A549 (cell line): Measurements from ENCODE around the gene THTPA.

ENCODE experiments used
- BCL3 ChIP-seq: fragments of >200 bp; sonication (Bioruptor Twin); formaldehyde crosslinking; IDR thresholded peaks from 3 replicates; pipeline ENCODE4 v1.6.1; 2016
- NPAS2 ChIP-seq: fragments of 250-450 bp; sonication (Bioruptor Pico); IDR thresholded peaks from 2 replicates; pipeline ENCODE4 v1.8.0; 2022; ENCODE audit warnings: mild to moderate bottlenecking, moderate library complexity, borderline replicate concordance
- POLR2A ChIP-seq: IDR thresholded peaks from 2 replicates; pipeline ENCODE4 v1.6.1; 2012; ENCODE audit warnings: mild to moderate bottlenecking, low read length
- RARB ChIP-seq: fragments of 250-450 bp; sonication (Bioruptor Pico); IDR thresholded peaks from 2 replicates; pipeline ENCODE4 v1.8.0; 2021; ENCODE audit warnings: mild to moderate bottlenecking, moderate library complexity
- RFX5 ChIP-seq: fragments of 450-650 bp; IDR thresholded peaks from 2 replicates; pipeline ENCODE4 v1.7.1; 2014; ENCODE audit warnings: antibody characterized with exemption, mild to moderate bottlenecking, moderate library complexity
- USF2 ChIP-seq: fragments of 450-650 bp; IDR thresholded peaks from 2 replicates; pipeline ENCODE4 v1.6.1; 2014; ENCODE audit warnings: antibody characterized with exemption
- ZNF302 ChIP-seq: fragments of 250-450 bp; sonication (Bioruptor Pico); IDR thresholded peaks from 2 replicates; pipeline ENCODE4 v1.9.0; 2021; ENCODE audit warnings: inconsistent platforms, mild to moderate bottlenecking, moderate library complexity
- TF ChIP-seq, protein P1 (sequence below): fragments of 250-450 bp; sonication (Bioruptor Pico); IDR thresholded peaks from 2 replicates; pipeline ENCODE4 v1.5.0; 2021; ENCODE audit warnings: mild to moderate bottlenecking, moderate library complexity, borderline replicate concordance
- TF ChIP-seq, protein P2 (sequence below): fragments of >200 bp; sonication (Bioruptor Twin); formaldehyde crosslinking; IDR thresholded peaks from 3 replicates; pipeline ENCODE4 v1.5.1; 2016
- TF ChIP-seq, protein P3 (sequence below): fragments of 200-600 bp; sonication (generic); IDR thresholded peaks from 2 replicates; pipeline ENCODE4 v1.6.1; 2016; ENCODE audit warnings: antibody characterized with exemption, mild to moderate bottlenecking, moderate library complexity

GRCh38 chr14:23536494-23536893 lies 19.6 kb upstream of the THTPA start:
- TF ChIP-seq BCL3 = no peak
- TF ChIP-seq, protein P1, sequence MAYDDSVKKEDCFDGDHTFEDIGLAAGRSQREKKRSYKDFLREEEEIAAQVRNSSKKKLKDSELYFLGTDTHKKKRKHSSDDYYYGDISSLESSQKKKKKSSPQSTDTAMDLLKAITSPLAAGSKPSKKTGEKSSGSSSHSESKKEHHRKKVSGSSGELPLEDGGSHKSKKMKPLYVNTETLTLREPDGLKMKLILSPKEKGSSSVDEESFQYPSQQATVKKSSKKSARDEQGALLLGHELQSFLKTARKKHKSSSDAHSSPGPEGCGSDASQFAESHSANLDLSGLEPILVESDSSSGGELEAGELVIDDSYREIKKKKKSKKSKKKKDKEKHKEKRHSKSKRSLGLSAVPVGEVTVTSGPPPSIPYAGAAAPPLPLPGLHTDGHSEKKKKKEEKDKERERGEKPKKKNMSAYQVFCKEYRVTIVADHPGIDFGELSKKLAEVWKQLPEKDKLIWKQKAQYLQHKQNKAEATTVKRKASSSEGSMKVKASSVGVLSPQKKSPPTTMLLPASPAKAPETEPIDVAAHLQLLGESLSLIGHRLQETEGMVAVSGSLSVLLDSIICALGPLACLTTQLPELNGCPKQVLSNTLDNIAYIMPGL (CRISPR knock-in tag) = no peak
- TF ChIP-seq, protein P2, sequence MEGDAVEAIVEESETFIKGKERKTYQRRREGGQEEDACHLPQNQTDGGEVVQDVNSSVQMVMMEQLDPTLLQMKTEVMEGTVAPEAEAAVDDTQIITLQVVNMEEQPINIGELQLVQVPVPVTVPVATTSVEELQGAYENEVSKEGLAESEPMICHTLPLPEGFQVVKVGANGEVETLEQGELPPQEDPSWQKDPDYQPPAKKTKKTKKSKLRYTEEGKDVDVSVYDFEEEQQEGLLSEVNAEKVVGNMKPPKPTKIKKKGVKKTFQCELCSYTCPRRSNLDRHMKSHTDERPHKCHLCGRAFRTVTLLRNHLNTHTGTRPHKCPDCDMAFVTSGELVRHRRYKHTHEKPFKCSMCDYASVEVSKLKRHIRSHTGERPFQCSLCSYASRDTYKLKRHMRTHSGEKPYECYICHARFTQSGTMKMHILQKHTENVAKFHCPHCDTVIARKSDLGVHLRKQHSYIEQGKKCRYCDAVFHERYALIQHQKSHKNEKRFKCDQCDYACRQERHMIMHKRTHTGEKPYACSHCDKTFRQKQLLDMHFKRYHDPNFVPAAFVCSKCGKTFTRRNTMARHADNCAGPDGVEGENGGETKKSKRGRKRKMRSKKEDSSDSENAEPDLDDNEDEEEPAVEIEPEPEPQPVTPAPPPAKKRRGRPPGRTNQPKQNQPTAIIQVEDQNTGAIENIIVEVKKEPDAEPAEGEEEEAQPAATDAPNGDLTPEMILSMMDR = no peak
- TF ChIP-seq POLR2A = no peak
- TF ChIP-seq RFX5 = no peak
- TF ChIP-seq USF2 = no peak
- no peak for TF ChIP-seq RARB (CRISPR knock-in tag)
- TF ChIP-seq, protein P3, sequence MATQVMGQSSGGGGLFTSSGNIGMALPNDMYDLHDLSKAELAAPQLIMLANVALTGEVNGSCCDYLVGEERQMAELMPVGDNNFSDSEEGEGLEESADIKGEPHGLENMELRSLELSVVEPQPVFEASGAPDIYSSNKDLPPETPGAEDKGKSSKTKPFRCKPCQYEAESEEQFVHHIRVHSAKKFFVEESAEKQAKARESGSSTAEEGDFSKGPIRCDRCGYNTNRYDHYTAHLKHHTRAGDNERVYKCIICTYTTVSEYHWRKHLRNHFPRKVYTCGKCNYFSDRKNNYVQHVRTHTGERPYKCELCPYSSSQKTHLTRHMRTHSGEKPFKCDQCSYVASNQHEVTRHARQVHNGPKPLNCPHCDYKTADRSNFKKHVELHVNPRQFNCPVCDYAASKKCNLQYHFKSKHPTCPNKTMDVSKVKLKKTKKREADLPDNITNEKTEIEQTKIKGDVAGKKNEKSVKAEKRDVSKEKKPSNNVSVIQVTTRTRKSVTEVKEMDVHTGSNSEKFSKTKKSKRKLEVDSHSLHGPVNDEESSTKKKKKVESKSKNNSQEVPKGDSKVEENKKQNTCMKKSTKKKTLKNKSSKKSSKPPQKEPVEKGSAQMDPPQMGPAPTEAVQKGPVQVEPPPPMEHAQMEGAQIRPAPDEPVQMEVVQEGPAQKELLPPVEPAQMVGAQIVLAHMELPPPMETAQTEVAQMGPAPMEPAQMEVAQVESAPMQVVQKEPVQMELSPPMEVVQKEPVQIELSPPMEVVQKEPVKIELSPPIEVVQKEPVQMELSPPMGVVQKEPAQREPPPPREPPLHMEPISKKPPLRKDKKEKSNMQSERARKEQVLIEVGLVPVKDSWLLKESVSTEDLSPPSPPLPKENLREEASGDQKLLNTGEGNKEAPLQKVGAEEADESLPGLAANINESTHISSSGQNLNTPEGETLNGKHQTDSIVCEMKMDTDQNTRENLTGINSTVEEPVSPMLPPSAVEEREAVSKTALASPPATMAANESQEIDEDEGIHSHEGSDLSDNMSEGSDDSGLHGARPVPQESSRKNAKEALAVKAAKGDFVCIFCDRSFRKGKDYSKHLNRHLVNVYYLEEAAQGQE = no peak
- no peak for TF ChIP-seq NPAS2 (CRISPR knock-in tag)
- no peak for TF ChIP-seq ZNF302 (CRISPR knock-in tag)
